Measurements from ENCODE around the gene SNCB. TPM values are rescaled to one million over a fixed set of nuclear protein-coding genes. Genes with fewer than 3 reads are reported as not detected.
A peak's percentile ranks its signal among the peaks of the same experiment; 100 is the strongest.

SNCB gene
- total RNA-seq, 2 donors from 2014 or later: not detected

DNA sequence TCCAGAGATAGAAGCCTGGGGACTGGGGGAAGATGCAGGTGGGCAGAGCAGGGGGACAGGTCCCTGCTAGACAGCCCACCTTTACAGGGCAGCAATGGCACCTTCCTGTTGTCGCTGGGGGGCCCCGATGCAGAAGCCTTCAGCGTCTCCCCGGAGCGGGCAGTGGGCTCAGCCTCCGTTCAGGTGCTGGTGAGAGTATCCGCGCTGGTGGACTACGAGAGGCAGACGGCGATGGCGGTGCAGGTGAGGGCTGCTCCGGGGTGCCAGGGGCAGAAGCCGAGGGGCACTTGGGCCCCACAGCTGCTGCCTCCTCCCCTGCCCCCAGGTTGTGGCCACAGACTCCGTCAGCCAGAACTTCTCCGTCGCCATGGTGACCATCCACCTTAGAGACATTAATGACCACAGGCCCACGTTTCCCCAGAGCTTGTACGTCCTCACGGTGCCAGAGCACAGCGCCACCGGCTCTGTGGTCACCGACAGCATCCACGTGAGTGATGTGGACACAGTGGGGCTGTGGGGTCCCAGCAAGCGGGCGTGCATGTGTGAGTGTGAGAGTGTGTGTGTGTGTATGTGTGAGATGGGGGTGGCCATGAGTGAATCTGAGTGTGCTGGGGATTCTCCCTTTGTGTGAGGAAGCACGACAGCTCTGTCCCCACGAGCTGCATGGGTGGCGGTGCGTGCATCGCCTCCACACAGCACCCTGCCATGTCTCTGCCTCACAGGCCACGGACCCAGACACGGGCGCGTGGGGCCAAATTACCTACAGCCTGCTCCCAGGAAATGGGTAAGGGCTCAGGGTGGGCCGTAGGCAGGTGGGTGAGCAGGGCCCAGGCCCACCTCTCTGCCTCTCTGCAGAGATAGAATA, 52.8 kb downstream of the SNCB start:
- Histone ChIP-seq H3K36me3 (no peaks in the 10 kb centered on the region), H3K4me3 (no peak overlapping the region), H3K27ac (no peak overlapping the region), H3K27me3 (no peaks in the 10 kb centered on the region), H3K4me1 (no peaks in the 10 kb centered on the region), H3K9ac (ENCODE audit: low read depth in 2 of 2, low read length in 2 of 2) (no peak overlapping the region), H3K9me3 (no peaks in the 10 kb centered on the region)
- TF ChIP-seq, protein P1, sequence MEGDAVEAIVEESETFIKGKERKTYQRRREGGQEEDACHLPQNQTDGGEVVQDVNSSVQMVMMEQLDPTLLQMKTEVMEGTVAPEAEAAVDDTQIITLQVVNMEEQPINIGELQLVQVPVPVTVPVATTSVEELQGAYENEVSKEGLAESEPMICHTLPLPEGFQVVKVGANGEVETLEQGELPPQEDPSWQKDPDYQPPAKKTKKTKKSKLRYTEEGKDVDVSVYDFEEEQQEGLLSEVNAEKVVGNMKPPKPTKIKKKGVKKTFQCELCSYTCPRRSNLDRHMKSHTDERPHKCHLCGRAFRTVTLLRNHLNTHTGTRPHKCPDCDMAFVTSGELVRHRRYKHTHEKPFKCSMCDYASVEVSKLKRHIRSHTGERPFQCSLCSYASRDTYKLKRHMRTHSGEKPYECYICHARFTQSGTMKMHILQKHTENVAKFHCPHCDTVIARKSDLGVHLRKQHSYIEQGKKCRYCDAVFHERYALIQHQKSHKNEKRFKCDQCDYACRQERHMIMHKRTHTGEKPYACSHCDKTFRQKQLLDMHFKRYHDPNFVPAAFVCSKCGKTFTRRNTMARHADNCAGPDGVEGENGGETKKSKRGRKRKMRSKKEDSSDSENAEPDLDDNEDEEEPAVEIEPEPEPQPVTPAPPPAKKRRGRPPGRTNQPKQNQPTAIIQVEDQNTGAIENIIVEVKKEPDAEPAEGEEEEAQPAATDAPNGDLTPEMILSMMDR (IDR thresholded peaks at IDR 0.05): no peak
- no peak for DNase-seq
- intact Hi-C loops (cut with DNase I): no loop called here

DNA sequence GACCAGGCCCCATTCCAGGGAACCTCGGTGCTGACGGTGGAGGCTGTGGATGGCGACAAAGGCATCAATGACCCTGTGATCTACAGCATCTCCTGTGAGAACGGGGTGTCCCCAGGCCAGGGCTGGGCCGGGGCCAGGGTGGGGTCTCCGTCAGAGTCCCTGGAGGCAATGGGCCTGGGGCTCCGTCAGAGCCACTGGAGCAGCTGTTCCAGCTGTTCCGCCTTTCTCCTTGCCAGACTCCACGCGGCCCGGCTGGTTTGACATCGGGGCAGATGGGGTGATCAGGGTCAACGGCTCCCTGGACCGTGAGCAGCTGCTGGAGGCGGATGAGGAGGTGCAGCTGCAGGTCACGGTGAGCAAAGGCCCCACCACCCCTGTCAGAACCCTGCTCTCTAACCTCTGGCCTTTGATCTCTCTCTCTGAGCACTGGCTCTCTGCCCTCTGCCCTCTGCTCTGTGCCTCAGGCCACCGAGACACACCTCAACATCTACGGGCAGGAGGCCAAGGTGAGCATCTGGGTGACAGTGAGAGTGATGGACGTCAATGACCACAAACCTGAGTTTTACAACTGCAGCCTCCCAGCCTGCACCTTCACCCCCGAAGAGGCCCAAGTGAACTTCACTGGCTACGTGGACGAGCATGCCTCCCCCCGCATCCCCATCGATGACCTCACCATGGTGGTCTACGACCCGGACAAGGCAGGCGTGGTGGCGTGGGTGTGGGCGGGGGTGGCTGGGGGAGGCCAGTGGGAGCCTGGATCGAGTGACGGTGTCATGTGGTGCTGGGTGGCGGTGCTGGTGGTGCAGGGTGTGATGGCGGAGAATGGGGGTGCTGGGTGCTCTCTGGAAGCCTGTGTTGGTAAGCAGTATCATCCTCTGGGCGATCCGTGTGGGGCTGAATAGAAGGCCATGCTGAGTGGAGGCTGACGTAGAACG, 54.6 kb downstream of the SNCB start:
- Histone ChIP-seq H3K4me1 (no peaks in the 10 kb centered on the region), H3K27me3 (no peaks in the 10 kb centered on the region), H3K27ac (no peak overlapping the region), H3K9me3 (no peaks in the 10 kb centered on the region), H3K36me3 (no peaks in the 10 kb centered on the region), H3K4me3 (no peak overlapping the region), H3K9ac (ENCODE audit: low read depth in 2 of 2, low read length in 2 of 2) (no peak overlapping the region)
- no peak for DNase-seq
- TF ChIP-seq, protein P1 (IDR thresholded peaks at IDR 0.05): no peak
- intact Hi-C loops (cut with DNase I): no loop called here

DNA sequence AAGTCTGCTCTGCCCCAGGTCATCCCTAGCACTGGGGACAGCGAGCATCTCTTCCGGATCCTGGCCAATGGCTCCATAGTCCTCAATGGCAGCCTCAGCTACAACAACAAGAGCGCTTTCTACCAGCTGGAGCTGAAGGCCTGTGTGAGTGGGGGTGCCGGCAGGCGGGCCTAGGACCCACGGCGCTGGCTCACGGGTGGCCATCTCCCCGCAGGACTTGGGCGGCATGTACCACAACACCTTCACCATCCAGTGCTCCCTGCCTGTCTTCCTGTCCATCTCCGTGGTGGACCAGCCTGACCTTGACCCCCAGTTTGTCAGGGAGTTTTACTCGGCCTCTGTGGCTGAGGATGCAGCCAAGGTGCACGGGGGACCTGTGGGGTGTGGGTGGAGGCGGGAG, 55.3 kb downstream of the SNCB start:
- TF ChIP-seq, protein P1 (IDR thresholded peaks at IDR 0.05): no peak
- intact Hi-C loops (cut with DNase I): no loop called here

DNA sequence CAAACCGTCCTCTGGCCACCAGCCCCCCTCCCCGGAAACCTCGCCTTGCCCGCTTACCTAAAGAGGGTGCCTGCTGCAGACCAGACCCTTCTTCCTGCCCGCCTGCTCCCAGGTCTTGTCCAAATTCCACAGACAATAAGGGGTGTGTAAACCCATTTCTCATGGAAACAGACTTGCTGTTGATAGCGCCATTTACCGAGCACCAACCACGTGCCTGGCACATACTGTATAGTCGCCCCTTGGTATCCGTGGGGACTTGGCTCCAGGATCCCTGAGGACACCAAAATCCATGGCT, 56.1 kb downstream of the SNCB start:
- H3K9ac ChIP-seq (ENCODE audit: low read depth in 2 of 2, low read length in 2 of 2): no peak overlapping the region
- intact Hi-C loops (cut with DNase I): no loop called here
- TF ChIP-seq, protein P1 (IDR thresholded peaks at IDR 0.05): no peak
- no peaks in the 10 kb centered on the region for H3K4me1 ChIP-seq
- DNase-seq: no peak
- H3K27ac ChIP-seq: no peak overlapping the region
- H3K36me3 ChIP-seq: no peaks in the 10 kb centered on the region
- no peaks in the 10 kb centered on the region for H3K9me3 ChIP-seq
- no peak overlapping the region for H3K4me3 ChIP-seq
- no peaks in the 10 kb centered on the region for H3K27me3 ChIP-seq

More for the DNA sequence above, 55.3 kb downstream of the SNCB start:
- H3K27ac ChIP-seq: no peak overlapping the region
- no peak overlapping the region for H3K4me3 ChIP-seq
- no peaks in the 10 kb centered on the region for H3K27me3 ChIP-seq
- H3K9me3 ChIP-seq: no peaks in the 10 kb centered on the region
- H3K9ac ChIP-seq (ENCODE audit: low read depth in 2 of 2, low read length in 2 of 2): no peak overlapping the region
- no peak for DNase-seq
- H3K4me1 ChIP-seq: no peaks in the 10 kb centered on the region
- H3K36me3 ChIP-seq: no peaks in the 10 kb centered on the region

DNA sequence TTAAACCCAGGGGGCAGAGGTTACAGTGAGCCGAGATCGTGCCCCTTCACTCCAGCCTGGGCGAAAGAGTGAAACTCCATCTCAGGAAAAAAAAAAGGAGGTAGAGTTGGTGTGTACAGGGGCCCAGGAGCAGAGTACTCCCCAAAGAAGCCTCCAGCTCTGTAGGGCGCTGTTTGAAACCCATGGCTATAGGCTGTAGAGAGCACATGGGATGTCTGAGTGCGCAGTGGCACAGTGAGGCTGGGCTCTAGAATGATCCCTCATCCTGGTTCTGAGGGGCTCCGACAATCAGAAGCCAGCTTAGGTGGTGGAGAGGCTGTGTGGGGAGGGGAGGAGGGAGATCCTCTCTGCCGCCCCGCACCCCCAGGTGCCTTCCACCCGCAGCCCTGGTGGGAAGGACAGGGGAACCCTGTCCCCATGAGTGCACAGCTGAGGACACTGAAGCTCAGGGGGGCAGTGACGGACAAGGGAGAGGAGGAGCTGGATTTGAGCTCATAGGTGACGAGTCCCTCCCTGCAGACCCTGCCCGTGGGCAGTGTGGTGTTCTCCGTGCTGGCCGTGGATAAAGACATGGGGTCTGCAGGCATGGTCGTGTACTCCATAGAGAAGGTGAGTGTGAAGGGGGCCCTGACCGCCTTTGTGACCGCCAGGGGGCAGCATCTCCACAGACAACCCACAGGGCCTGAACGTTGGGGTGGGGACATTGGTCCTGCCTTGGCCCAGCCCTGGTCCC, 56.6 kb downstream of the SNCB start:
- no peak overlapping the region for H3K4me3 ChIP-seq
- DNase-seq: peak; percentile 75
- no peak overlapping the region for H3K27ac ChIP-seq
- no peaks in the 10 kb centered on the region for H3K4me1 ChIP-seq
- intact Hi-C loops (cut with DNase I): no loop called here
- H3K9me3 ChIP-seq: no peaks in the 10 kb centered on the region
- TF ChIP-seq, protein P1 (IDR thresholded peaks at IDR 0.05): peak; percentile 81
- no peaks in the 10 kb centered on the region for H3K36me3 ChIP-seq
- no peak overlapping the region for H3K9ac ChIP-seq (ENCODE audit: low read depth in 2 of 2, low read length in 2 of 2)
- no peaks in the 10 kb centered on the region for H3K27me3 ChIP-seq

Data from colonic mucosa (tissue), 4 donors.